Epithelial cell of esophagus (primary cell): ENCODE measurements around the gene GLB1L2.
"Not testable (repeated sequence)": the region's sequence is repeated elsewhere in the genome, so short reads cannot be mapped to it uniquely, and the experiment has no call there.

Experiments used
- DNase-seq: peaks from one replicate; pipeline ENCODE4 v3.0.0; 2010; ENCODE audit warnings: low read depth
- H3K4me3 ChIP-seq: 2 replicates; pipeline ENCODE4 v1.5.1; 2011; ENCODE audit warnings: mild to moderate bottlenecking, low read length, control low read depth
- CTCF ChIP-seq: IDR thresholded peaks from 2 replicates; pipeline ENCODE4 v1.5.1; 2011; ENCODE audit warnings: low read depth, mild to moderate bottlenecking, low read length, control low read depth, inconsistent platforms; ENCODE audit not compliant: insufficient read depth; ENCODE audit errors: missing control alignments

Gene GLB1L2

GRCh38 chr11:134343646-134344045 is 11.9 kb downstream of the GLB1L2 start:
- no peak for TF ChIP-seq CTCF
- no peak overlapping the region for H3K4me3 ChIP-seq
- no peak for DNase-seq

GRCh38 chr11:134344497-134345236 is 12.9 kb downstream of the GLB1L2 start:
- not testable (repeated sequence) for DNase-seq, H3K4me3 ChIP-seq

GRCh38 chr11:134345237-134345550 is 13.4 kb downstream of the GLB1L2 start:
- no peak for TF ChIP-seq CTCF
- DNase-seq = no peak

GRCh38 chr11:134346101-134346975 is 14.6 kb downstream of the GLB1L2 start:
- DNase-seq = no peak
- TF ChIP-seq CTCF = no peak

More at GRCh38 chr11:134345237-134345550, 13.4 kb downstream of the GLB1L2 start:
- H3K4me3 ChIP-seq = no peak overlapping the region

GRCh38 chr11:134346976-134347350 is 15.2 kb downstream of the GLB1L2 start:
- TF ChIP-seq CTCF = no peak
- DNase-seq = no peak
- no peak overlapping the region for H3K4me3 ChIP-seq

More at GRCh38 chr11:134346101-134346975, 14.6 kb downstream of the GLB1L2 start:
- no peak overlapping the region for H3K4me3 ChIP-seq

- no peak overlapping the region for H3K4me3 ChIP-seq
- TF ChIP-seq CTCF = no peak
- DNase-seq = no peak
Measured at GRCh38 chr11:134347441-134347840, 15.7 kb downstream of the GLB1L2 start.

GRCh38 chr11:134349109-134349801 is 17.5 kb downstream of the GLB1L2 start:
- no peak for DNase-seq
- no peak for TF ChIP-seq CTCF
- no peak overlapping the region for H3K4me3 ChIP-seq
